OCI-LY7 (cell line): ENCODE data around the gene BPIFB6. TPM values are rescaled to one million over a fixed set of nuclear protein-coding genes. Genes with fewer than 3 reads are reported as not detected.
A peak's percentile ranks its signal among the peaks of the same experiment; 100 is the strongest.

ENCODE experiments used
- BruUV-seq: library from RNA; stranded (reverse); fragments of 400-500 nt; replicated peaks from 2 replicates; lab custom pipeline; 2021; lab: Mats Ljungman, UMichigan
- CTCF ChIA-PET: fragments of 300-600 bp; sonication (Branson Sonifier 250); formaldehyde crosslinking; loops from one replicate; lab custom pipeline; 2022; ENCODE audit warnings: antibody characterized with exemption; ENCODE audit not compliant: unreplicated experiment; lab: Charles Lee
- POLR2A ChIA-PET: fragments of 300-600 bp; sonication (Branson Sonifier 250); formaldehyde crosslinking; loops from one replicate; lab custom pipeline; 2022; ENCODE audit warnings: antibody characterized with exemption; lab: Charles Lee
- DNase-seq: peaks from one replicate; pipeline ENCODE4 v3.0.0-alpha.2; 2015; ENCODE audit warnings: low spot score
- H2AFZ ChIP-seq: fragments of 200-600 bp; sonication (generic), shearing (Covaris generic); 2 replicates; pipeline ENCODE4 v1.6.1; 2014; ENCODE audit warnings: mild to moderate bottlenecking, antibody characterized with exemption, low read length, moderate library complexity
- H3K27ac ChIP-seq: fragments of 200-600 bp; sonication (generic); 2 replicates; pipeline ENCODE4 v1.5.1; 2014; ENCODE audit warnings: mixed run types, low read depth, mild to moderate bottlenecking, moderate library complexity, low read length, inconsistent platforms; ENCODE audit not compliant: poor library complexity, severe bottlenecking
- H3K36me3 ChIP-seq: fragments of 200-600 bp; sonication (generic); 2 replicates; pipeline ENCODE4 v1.6.1; 2014; ENCODE audit warnings: mild to moderate bottlenecking, antibody characterized with exemption, low read length, moderate library complexity, mixed read lengths; ENCODE audit not compliant: insufficient read depth
- H3K4me1 ChIP-seq: fragments of 200-600 bp; sonication (generic); 2 replicates; pipeline ENCODE4 v1.5.1; 2014; ENCODE audit warnings: mild to moderate bottlenecking, low read length; ENCODE audit not compliant: insufficient read depth, poor library complexity, severe bottlenecking
- H3K4me2 ChIP-seq: fragments of 200-600 bp; sonication (generic); 2 replicates; pipeline ENCODE4 v1.6.1; 2014; ENCODE audit warnings: mild to moderate bottlenecking, low read length
- H3K4me3 ChIP-seq: fragments of 200-600 bp; sonication (generic); 2 replicates; pipeline ENCODE4 v1.5.1; 2014; ENCODE audit warnings: mild to moderate bottlenecking, low read depth, low read length; ENCODE audit not compliant: poor library complexity, severe bottlenecking
- H3K79me2 ChIP-seq: fragments of 200-600 bp; sonication (generic); 2 replicates; pipeline ENCODE4 v1.6.1; 2016; ENCODE audit warnings: low read depth, mild to moderate bottlenecking, low read length, moderate library complexity, mixed read lengths; ENCODE audit not compliant: insufficient read depth
- H3K9me2 ChIP-seq: fragments of 200-600 bp; sonication (generic); 2 replicates; pipeline ENCODE4 v1.6.1; 2016; ENCODE audit warnings: mild to moderate bottlenecking, low read length, mixed read lengths; ENCODE audit not compliant: insufficient read depth
- H3K9me3 ChIP-seq: fragments of 200-600 bp; sonication (generic); 2 replicates; pipeline ENCODE4 v1.6.1; 2014; ENCODE audit warnings: mild to moderate bottlenecking, mixed run types, low read length, mixed read lengths
- H4K20me1 ChIP-seq: fragments of 200-600 bp; sonication (generic); 2 replicates; pipeline ENCODE4 v1.6.1; 2014; ENCODE audit warnings: mild to moderate bottlenecking, antibody characterized with exemption, low read length, moderate library complexity, mixed read lengths; ENCODE audit not compliant: insufficient read depth
- CTCF ChIP-seq: fragments of 200-600 bp; sonication (generic); conservative IDR thresholded peaks from 2 replicates; pipeline ENCODE4 v1.5.1; 2014; ENCODE audit warnings: mild to moderate bottlenecking, antibody characterized with exemption, low read length, moderate library complexity, mixed read lengths
- EZH2phosphoT487 ChIP-seq: fragments of 200-600 bp; sonication (generic); IDR thresholded peaks from 2 replicates; pipeline ENCODE4 v1.6.1; 2018; ENCODE audit warnings: low read depth, borderline replicate concordance, mild to moderate bottlenecking, mixed run types, antibody characterized with exemption, low read length, moderate library complexity, mixed read lengths
- intact Hi-C: fragments of 100-400 bp; cut with micrococcal nuclease; formaldehyde crosslinking; loops from one replicate; pipeline ENCODE4 v1.10.0; 2022; ENCODE audit not compliant: unreplicated experiment
- total RNA-seq, 2 experiments: library from RNA; depleted of rRNA in 1 of 2; stranded (reverse); fragments of >200 nt in 1 of 2; shearing (Covaris generic) in 1 of 2; gene quantifications; 2 replicates each; pipeline ENCODE4 v1.2.3, GENCODE V29; 2014 to 2022

The BPIFB6 gene
- total RNA-seq, 2 experiments from 2014 or later = not detected

- BruUV-seq = no TSS peak
- DNase-seq = peak; percentile 41
- Histone ChIP-seq H3K4me1 (no peaks in the 10 kb centered on the region), H3K9me3 (peaks cover 8% of the 10 kb centered on the region; the same call in 1 of the 2 replicates), H3K36me3 (no peaks in the 10 kb centered on the region), H3K79me2 (no peaks in the 10 kb centered on the region), H2AFZ (no peak overlapping the region), H4K20me1 (no peaks in the 10 kb centered on the region), H3K4me3 (no peak overlapping the region), H3K9me2 (no peaks in the 10 kb centered on the region), H3K4me2 (no peak overlapping the region), H3K27ac (no peak overlapping the region)
- intact Hi-C loops = loop anchor here (1.0 kb wide), 1 partner anchor 103 kb away; no protein-coding TSS in a partner anchor
- CTCF ChIA-PET = no interaction called here
- POLR2A ChIA-PET = no interaction called here
- no peak for TF ChIP-seq EZH2phosphoT487
- peak; percentile 81 for TF ChIP-seq CTCF
These were observed 26.3 kb upstream of the BPIFB6 start for GRCh38 chr20:33005132-33005566.

- H3K79me2 ChIP-seq = no peaks in the 10 kb centered on the region
- no peak for DNase-seq
- ChIA-PET CTCF (no interaction called here), POLR2A (no interaction called here)
- no peak overlapping the region for H3K4me3 ChIP-seq
- H3K27ac ChIP-seq = no peak overlapping the region
- intact Hi-C loops = loop anchor here (1.0 kb wide), 1 partner anchor 104 kb away; no protein-coding TSS in a partner anchor
- TF ChIP-seq CTCF = no peak
- TF ChIP-seq EZH2phosphoT487 = no peak
- H3K4me1 ChIP-seq = no peaks in the 10 kb centered on the region
- H3K9me3 ChIP-seq = peaks cover 8% of the 10 kb centered on the region; the same call in 1 of the 2 replicates
- H3K4me2 ChIP-seq = no peak overlapping the region
- no peaks in the 10 kb centered on the region for H4K20me1 ChIP-seq
- BruUV-seq = no TSS peak
- no peaks in the 10 kb centered on the region for H3K9me2 ChIP-seq
- H2AFZ ChIP-seq = no peak overlapping the region
- no peaks in the 10 kb centered on the region for H3K36me3 ChIP-seq
These were observed 25.3 kb upstream of the BPIFB6 start for GRCh38 chr20:33005908-33006775.
